Epidermal melanocyte (primary cell): ENCODE measurements around the gene CSAD.
A peak's percentile ranks its signal among the peaks of the same experiment; 100 is the strongest.
"Not testable (repeated sequence)": the region's sequence is repeated elsewhere in the genome, so short reads cannot be mapped to it uniquely, and the experiment has no call there.

Experiments
- DNase-seq: peaks from one replicate; pipeline ENCODE4 v3.0.0; 2011; ENCODE audit warnings: low spot score; ENCODE audit not compliant: insufficient read length

Gene CSAD

GRCh38 chr12:53147653-53148052 is 33.1 kb downstream of the CSAD start:
- no peak for DNase-seq

- DNase-seq = no peak
Observed at GRCh38 chr12:53147181-53147580, 33.5 kb downstream of the CSAD start.

DNA sequence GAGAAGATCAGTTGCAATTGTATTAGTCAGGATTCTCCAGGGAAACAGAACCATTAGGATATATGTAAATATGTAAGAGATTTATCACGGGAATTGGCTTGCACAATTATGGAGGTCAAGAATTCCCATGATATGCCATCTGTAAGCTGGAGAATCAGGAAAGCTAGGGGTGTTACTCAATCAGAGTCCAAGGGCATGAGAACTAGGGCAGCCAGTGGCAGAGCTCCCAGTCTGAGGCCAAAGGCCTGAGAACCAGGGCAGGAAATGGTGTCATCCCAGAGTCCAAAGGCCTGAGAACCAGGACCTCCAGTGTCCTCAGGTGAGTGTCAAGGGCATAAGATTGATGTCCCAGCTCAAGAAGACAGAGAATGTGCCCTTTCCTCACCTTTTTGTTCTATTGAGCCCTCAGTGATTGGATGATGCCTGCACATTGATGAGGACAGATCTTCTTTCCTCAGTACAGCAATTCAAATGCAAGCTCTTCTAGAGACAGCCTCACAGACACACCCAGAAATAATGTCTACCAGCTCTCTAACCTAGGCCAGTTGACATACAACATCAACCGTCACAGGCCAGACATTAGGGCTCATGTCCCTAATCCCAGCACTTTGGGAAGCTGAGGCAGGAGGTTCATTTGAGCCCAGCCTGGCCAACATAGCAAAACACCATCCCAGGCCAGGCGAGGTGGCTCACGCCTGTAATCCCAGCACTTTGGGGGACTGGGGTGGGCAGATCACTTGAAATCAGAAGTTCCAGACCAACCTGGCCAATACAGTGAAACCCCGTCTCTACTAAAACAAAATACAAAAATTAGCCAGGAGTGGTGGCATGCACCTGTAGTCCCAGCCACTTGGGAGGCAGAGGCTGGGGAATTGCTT is 35.1 kb downstream of the CSAD start:
- no peak for DNase-seq

- DNase-seq = no peak
Observed at GRCh38 chr12:53143355-53143754, 37.4 kb downstream of the CSAD start.

GRCh38 chr12:53133722-53134121 is 47.0 kb downstream of the CSAD start:
- DNase-seq = no peak

GRCh38 chr12:53131844-53132243 is 48.9 kb downstream of the CSAD start:
- DNase-seq = no peak

- DNase-seq = no peak
Observed at GRCh38 chr12:53128780-53129569, 51.8 kb downstream of the CSAD start.

GRCh38 chr12:53127169-53127568 is 53.6 kb downstream of the CSAD start:
- no peak for DNase-seq

- no peak for DNase-seq
Observed at GRCh38 chr12:53124352-53124723, 56.4 kb downstream of the CSAD start.

GRCh38 chr12:53123578-53124351 is 57.0 kb downstream of the CSAD start:
- DNase-seq = no peak

- DNase-seq = peak; percentile 60
Observed at GRCh38 chr12:53122961-53123468, 57.7 kb downstream of the CSAD start.

DNA sequence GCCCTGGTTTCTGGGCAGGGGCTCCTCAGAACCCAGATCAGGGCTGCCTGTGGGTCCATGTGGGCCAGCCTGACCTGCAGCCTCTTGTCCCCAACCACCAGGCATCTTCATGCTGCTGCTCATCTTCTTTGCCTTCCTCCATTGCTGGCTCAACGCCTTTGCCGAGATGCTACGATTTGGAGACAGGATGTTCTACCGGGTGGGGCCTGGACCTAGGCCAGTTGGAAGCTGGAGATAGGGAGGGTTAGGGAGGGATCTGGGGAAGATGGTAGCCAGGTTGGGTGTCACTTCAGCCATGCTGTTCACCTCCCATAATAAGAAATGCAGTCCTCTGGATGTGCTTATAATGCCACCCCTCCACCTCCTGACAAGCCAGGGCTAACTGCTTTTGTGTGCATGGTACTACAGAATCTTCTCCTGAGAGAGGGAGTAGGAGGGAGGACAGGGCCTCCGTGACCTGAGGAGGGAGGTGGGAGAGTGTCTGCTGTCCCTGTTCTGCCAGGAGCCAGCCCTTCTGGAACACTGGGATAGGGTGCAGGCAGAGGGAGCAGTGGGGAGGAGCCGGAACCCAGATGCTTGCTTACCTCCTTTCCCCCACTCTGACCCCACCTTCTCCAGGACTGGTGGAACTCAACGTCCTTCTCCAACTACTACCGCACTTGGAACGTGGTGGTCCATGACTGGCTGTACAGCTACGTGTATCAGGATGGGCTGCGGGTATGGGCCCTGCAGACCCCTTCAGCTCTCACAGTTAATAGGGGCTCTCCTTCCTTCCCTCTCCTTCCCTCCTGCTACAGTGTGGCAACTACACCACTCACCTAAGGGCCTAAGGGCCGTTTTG is 59.8 kb downstream of the CSAD start:
- DNase-seq = no peak

GRCh38 chr12:53118751-53119300 is 61.9 kb downstream of the CSAD start:
- no peak for DNase-seq

GRCh38 chr12:53115891-53116648 is 64.7 kb downstream of the CSAD start:
- no peak for DNase-seq

GRCh38 chr12:53115112-53115890 is 65.4 kb downstream of the CSAD start:
- no peak for DNase-seq

- DNase-seq = no peak
Observed at GRCh38 chr12:53113951-53114350, 66.8 kb downstream of the CSAD start.

GRCh38 chr12:53113136-53113705 is 67.5 kb downstream of the CSAD start:
- no peak for DNase-seq

- not testable (repeated sequence) for DNase-seq
Observed at GRCh38 chr12:53112431-53112830, 68.3 kb downstream of the CSAD start.
